Airway epithelial cell (primary cell): ENCODE results near the gene DNAJC25. TPM values are rescaled to one million over a fixed set of nuclear protein-coding genes. Genes with fewer than 3 reads are reported as not detected.

ENCODE experiments used
- total RNA-seq: library from RNA; depleted of rRNA; stranded (reverse); fragments of >200 nt; gene quantifications from 2 replicates; pipeline ENCODE4 v1.2.3, GENCODE V29; 2015

The DNAJC25 gene
- total RNA-seq = 7.6 and 11.3 TPM in 2 replicates

GRCh38 chr9:111631214-111631971 lies at the start of gene DNAJC25:
Gene DNAJC25, plus strand, starts transcription at chr9:111631334. Its CDS starts 74 bp downstream, at chr9:111631408.

GRCh38 chr9:111599092-111599954 lies 31.8 kb upstream of the DNAJC25 start, which contains the start of gene PTGR1:
Gene PTGR1, minus strand, starts transcription at chr9:111599647. Its CDS starts 2,225 bp downstream, at chr9:111597422.

GRCh38 chr9:111661150-111661801 lies 30.1 kb downstream of the DNAJC25 start, which contains the start of gene GNG10:
Gene GNG10, plus strand, starts transcription at chr9:111661605. Its CDS starts 30 bp downstream, at chr9:111661635.

Other genes with a start within 250 kb of the DNAJC25 start
- 41.7 and 63.6 TPM in 2 replicates for gene ECPAS, start 147.0 kb upstream of the DNAJC25 start, total RNA-seq
- gene ZNF483, start 106.2 kb upstream of the DNAJC25 start, total RNA-seq = 1.1 and 2.3 TPM in 2 replicates
- gene PTGR1, start 31.7 kb upstream of the DNAJC25 start, total RNA-seq = 66.1 and 82.1 TPM in 2 replicates
- 56.9 and 66.0 TPM in 2 replicates for gene GNG10, start 30.3 kb downstream of the DNAJC25 start, total RNA-seq
- gene SHOC1, start 163.6 kb downstream of the DNAJC25 start, total RNA-seq = 0.07 and 0.19 TPM in 2 replicates